HG03135 (cell line): ENCODE data around the gene CNOT11.
"Not testable (repeated sequence)": the region's sequence is repeated elsewhere in the genome, so short reads cannot be mapped to it uniquely, and the experiment has no call there.

ENCODE experiments used
- ATAC-seq: cut with Tn5 transposase; IDR thresholded peaks from one replicate; pipeline ENCODE4 v1.9.1; 2021; ENCODE audit warnings: mild to moderate bottlenecking, moderate library complexity; ENCODE audit not compliant: unreplicated experiment

CNOT11 gene

GRCh38 chr2:101252408-101253012, at the start of gene CNOT11:
TSS of gene CNOT11 (plus strand) at chr2:101252886. CDS start at chr2:101252965, 79 bp downstream.
- peak; percentile 82 for ATAC-seq

DNA sequence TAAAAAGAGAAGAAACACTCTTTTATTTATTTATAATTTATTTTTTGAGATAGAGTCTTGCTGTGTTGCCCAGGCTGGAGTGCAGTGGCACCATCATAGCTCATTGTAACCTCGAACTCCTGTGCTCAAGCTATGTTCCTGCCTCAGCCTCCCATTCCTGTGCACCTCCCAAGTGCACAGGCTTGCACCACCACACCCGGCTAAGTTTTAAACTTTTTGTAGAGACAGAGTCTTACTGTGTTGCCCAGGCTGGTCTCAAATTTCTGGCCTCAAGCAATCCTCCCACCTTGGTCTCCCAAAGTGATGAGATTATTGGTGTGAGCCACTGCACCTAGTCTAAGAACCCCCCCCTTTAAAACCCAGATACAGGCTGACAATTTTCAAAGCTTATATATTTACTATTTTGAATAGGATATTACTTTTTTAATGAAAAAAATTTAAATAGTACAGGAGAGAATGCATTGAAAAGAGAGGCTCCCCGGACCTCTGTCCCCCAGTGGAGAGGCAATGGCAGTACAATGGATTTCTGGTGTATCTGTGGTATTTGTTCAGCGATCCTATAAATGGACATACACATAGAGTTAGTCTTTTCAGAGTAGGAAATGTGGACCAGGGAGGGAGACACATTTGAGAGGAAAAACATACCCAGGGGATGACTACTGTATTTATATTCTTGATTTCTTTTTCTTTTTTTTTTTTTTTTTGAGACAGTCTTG, 48.1 kb upstream of the CNOT11 start:
- ATAC-seq, result no peak

DNA sequence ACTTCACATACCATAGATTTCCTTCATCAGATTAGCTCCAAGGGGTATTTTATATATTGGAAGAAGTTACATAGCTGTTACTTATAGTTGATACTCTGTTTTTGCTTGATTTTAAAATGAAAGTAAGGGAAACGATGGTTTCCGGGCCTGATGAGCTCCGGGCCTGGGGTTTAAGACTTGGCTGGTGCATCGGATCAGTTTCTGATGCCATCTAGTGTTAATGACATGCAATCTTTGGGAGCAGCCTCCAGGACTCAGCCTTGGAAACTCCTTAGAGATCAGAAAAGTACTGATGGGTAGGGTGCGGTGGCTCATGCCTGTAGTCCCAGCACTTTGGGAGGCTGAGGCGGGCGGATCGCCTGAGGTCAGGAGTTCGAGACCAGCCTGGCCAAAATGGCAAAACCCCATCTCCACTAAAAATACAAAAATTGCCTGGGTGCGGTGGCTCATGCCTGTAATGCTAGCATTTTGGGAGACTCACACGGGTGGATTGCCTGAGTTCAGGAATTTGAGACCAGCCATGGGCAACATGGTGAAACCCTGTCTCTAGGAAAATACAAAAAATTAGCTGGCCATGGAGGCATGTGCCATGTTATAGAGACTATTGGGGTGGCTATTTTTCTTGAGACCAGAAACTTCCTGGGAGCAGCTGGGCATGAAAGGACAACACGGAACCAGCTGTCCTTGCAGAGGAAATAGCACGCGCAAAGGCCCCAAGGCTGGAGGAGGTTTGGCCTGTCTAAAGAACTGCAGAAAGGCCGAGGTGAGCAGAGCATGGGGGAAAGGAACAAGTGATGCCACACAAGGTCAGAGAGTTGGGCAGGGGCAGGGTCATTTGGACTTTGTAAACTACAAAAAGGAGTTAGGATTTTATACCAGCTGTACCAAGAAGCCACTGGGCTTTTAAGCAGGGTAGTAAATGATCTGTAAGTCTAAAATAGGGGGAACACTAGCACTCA, 46.9 kb upstream of the CNOT11 start:
- ATAC-seq, result no peak

DNA sequence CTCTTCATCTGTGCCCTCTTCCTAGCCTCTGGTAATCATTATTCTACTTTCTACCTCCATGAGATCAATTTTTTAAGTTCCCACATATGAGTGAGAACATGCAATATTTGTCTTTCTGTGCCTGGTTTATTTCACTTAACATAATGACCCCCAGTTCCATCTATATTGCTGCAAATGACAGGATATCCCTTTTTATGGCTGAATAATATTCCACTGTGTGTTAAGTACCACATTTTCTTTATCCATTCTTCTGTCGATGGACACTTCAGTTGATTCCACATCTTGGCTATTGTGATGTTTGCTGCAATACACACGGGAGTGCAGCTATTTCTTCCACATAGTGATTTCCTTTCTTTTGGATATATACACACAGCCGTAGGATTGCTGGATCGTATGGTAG, 43.9 kb upstream of the CNOT11 start:
- ATAC-seq, result no peak

- ATAC-seq, result no peak
These were observed 33.4 kb upstream of the CNOT11 start for GRCh38 chr2:101219246-101219645.

DNA sequence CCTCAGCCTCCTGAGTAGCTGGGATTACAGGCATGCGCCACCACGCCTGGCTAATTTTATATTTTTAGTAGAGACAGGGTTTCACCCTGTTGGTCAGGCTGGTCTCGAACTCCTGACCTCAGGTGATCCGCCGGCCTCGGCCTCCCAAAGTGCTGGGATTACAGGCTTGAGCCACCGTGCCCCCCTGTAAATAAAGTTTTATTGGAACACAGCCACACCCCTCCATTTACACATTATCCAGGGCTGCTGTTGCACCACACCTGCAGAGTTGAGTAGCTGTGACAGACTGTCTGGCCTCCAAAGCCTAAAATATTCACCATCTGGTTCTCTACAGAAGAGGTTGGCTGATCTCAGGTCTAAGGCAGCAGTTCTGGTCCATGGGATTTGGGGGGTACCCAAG, 32.6 kb upstream of the CNOT11 start:
- not testable (repeated sequence) for ATAC-seq

DNA sequence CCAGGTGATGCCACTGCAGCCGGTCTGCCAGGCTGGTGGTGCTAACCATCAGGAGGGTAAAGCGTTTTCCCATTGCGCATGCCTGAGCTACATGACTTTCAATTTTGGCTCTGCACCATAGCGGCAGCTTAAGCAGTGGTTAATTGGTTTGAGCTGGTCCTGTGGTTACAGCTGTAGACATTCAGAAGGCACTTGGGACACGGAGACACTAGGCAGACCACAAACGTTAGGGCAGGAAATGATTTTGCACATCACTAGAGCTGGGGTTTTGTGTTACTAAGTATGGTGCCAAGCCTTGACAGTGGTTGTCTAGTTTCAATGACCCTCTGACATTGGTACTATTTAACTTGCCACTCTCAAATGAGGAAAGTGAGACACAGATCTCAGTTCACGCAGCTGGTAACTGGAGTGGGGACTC, 28.9 kb upstream of the CNOT11 start:
- ATAC-seq, result peak; percentile 99

GRCh38 chr2:101230541-101231001, 22.1 kb upstream of the CNOT11 start:
- no peak for ATAC-seq

- ATAC-seq, result no peak
These were observed 21.4 kb upstream of the CNOT11 start for GRCh38 chr2:101231240-101231639.

DNA sequence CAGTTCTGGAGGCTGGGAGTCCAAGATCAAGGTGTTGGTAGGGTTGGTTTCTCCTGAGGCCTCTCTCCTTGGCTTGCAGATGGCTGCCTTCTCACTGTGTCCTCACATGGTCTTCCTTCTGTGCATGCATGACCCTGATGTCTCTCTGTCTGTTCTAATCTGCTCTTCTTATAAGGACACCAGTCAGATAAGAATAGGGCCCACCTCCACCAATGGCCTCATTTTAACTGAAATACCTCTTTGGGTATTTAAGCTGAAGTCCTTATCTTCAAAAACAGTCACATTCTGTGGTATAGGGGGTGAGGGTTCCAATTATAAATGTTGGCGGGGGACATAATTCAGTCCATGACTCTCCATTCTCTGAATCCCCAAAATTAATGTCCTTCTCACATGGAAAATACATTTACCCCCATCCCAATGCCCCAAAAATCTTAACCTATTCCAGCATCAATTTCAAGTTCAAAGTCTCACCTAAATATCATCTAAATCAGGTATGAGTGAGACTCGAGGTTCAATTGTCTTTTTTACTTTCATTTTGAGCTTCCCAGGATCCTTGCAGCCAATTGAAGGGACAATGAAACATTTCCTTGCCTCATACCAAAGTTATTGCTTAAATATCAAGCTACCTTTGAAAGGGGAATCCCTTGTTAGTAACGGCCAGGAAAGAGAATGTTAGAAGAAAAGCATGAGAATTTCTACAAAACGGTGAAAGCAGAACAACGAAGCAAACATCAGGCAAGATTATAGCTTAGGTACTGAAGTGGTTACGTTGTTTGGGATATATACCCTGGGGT, 20.6 kb upstream of the CNOT11 start:
- ATAC-seq, result no peak

- no peak for ATAC-seq
These were observed 19.9 kb upstream of the CNOT11 start for GRCh38 chr2:101232770-101233169.

GRCh38 chr2:101234169-101234938, 18.3 kb upstream of the CNOT11 start:
- no peak for ATAC-seq

GRCh38 chr2:101235956-101236355, 16.7 kb upstream of the CNOT11 start:
- ATAC-seq, result not testable (repeated sequence)

GRCh38 chr2:101237944-101238343, 14.7 kb upstream of the CNOT11 start:
- ATAC-seq, result not testable (repeated sequence)

GRCh38 chr2:101238930-101239759, 13.5 kb upstream of the CNOT11 start:
- no peak for ATAC-seq

GRCh38 chr2:101239760-101240118, 12.9 kb upstream of the CNOT11 start:
- not testable (repeated sequence) for ATAC-seq

DNA sequence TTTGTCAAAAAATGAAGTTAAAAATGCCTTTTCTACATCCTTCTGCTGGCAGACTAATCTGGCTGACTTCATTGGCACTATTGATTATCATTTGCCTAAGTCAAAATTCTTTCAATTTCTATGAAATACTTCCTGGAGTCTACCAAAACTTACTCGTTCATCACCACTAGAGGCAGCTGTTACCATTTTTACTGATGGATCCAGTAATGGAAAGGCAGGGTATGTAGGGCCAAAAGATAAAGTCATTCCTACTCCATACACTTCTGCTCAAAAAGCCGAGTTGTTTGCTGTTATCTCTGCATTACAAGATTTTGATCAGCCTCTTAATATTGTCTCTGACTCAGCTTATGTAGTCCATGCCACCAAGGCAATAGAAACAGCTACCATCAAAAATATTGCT, 12.0 kb upstream of the CNOT11 start:
- not testable (repeated sequence) for ATAC-seq

GRCh38 chr2:101241158-101241557, 11.5 kb upstream of the CNOT11 start:
- ATAC-seq, result no peak

DNA sequence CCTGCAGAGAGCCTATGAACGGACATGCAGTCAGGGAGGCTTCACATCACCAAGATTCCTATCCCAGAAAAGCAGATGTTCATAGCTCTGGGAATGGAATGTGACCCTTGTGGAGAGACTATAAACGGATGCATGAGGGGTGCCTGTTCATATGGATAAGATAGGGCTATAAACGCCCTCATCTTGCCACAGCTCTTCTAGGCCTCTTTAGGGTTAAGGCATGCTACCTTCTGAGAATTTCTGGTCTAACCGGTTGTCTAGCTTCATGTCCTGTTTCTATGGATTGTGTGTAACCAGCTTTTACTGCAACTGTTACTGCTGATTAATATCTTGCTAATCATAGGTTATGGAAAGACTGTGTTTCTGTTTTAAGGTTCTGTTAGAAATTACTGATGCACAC, 8.3 kb upstream of the CNOT11 start:
- not testable (repeated sequence) for ATAC-seq
